ENCODE measurements around the gene PRR33.

PRR33 gene

DNA sequence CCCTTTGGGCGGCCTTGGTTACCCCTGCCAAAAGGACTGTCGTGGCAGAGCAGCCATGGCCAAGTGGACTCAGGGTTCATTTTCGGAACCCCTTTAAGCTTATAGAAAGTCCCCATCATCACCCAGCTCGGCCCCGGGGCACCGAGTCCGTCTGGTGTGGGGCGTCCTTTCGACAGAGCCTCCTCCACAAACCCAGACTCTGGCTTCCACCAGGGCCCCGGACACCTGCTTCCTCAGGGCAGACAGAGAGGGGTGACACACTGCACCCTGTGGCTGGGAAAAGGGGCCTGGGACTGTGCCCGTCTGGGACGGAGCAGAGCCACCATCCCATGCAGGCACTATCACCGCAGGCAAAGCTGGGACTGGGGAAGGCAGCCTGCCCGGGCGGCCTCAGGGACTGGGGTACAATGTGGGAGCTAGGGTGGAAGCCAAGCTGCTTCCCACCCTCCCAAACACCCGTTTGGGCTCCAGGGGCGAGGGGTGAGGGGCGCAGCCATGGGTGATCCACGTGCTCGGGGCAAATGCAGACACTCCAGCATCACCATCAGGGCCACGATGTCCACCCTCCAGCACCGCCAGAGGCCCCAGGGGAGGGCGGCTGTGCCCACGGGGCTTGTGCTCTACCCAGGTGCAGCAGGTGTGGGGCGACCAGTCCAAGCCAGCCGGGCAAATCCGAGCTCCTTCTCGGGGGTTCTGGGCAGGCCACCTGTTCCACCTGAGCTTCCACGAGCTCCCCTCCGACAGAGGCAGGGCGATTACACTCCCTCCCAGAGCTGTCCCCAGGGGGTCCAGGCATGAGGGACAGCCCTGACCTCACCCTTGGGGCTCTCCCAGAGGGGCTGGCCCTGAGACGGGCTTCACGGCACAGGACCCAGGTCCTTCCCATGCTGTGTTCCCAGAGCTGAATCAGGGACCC, 43.7 kb upstream of the PRR33 start:
- H3K4me3 ChIP-seq (ENCODE audit: low read depth in 1 of 2, low read length in 2 of 2), result no peak overlapping the region
- no peak for DNase-seq
- H3K9me3 ChIP-seq (ENCODE audit: insufficient read depth, low read length, severe bottlenecking), result no peaks in the 10 kb centered on the region
- H2AFZ ChIP-seq (ENCODE audit: low read depth, low read length), result no peak overlapping the region
- H3K4me2 ChIP-seq (ENCODE audit: insufficient read depth, low read length), result no peak overlapping the region
- no peaks in the 10 kb centered on the region for H3K36me3 ChIP-seq (ENCODE audit: insufficient read depth, low read length)
- no peak overlapping the region for H3K9ac ChIP-seq (ENCODE audit: low read depth, low read length)
- no peaks in the 10 kb centered on the region for H3K4me1 ChIP-seq (ENCODE audit: insufficient read depth, low read length)
- no peaks in the 10 kb centered on the region for H3K79me2 ChIP-seq (ENCODE audit: insufficient read depth, low read length)
- TF ChIP-seq CTCF (IDR thresholded peaks at IDR 0.05; ENCODE audit: borderline replicate concordance, extremely low read depth, low read length, poor library complexity, severe bottlenecking) (no peak), EZH2 (IDR thresholded peaks at IDR 0.05; ENCODE audit: borderline replicate concordance, low read depth, low read length, severe bottlenecking) (no peak)
- H4K20me1 ChIP-seq (ENCODE audit: insufficient read depth, low read length), result no peaks in the 10 kb centered on the region; the same call in 1 of the 2 replicates
- no peak overlapping the region for H3K27ac ChIP-seq (ENCODE audit: low read length)
- no peaks in the 10 kb centered on the region for H3K27me3 ChIP-seq (ENCODE audit: insufficient read depth, low read length, poor library complexity)
- no peak for ATAC-seq (ENCODE audit: insufficient read depth, low read depth)

DNA sequence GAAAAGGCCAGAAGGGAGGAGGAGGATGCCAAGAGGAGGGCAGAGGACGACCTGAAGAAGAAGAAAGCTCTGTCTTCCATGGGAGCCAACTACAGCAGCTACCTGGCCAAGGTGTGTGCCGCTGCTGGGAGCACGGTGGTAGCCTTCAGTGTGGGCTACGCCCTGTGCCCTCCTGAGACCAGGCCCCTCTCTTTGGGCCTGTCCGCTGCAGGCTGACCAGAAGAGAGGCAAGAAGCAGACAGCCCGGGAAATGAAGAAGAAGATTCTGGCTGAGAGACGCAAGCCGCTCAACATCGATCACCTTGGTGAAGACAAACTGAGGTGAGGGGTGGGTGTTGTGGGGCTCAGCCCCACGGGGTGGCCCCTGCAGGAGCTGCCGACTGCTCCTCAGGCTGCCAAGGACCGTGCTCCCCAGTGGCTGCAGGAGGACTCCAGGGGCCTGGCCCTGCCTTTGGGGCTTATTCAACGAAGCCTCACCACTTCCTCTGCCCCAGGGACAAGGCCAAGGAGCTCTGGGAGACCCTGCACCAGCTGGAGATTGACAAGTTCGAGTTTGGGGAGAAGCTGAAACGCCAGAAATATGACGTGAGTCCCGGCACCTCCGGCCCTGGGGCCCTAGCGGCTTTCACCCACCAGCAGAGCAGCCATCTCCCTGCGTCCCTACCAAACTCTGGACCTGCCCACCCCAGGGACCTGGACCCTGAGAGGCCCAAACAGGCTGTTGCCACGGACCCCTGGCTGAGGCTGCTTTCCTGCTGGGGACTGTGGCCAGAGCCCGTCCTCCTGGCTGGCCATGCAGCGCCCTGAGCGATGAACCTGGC, 42.9 kb upstream of the PRR33 start:
- no peaks in the 10 kb centered on the region for H3K36me3 ChIP-seq (ENCODE audit: insufficient read depth, low read length)
- H3K79me2 ChIP-seq (ENCODE audit: insufficient read depth, low read length), result no peaks in the 10 kb centered on the region
- ATAC-seq (ENCODE audit: insufficient read depth, low read depth), result no peak
- no peaks in the 10 kb centered on the region for H3K9me3 ChIP-seq (ENCODE audit: insufficient read depth, low read length, severe bottlenecking)
- no peak overlapping the region for H3K9ac ChIP-seq (ENCODE audit: low read depth, low read length)
- no peak overlapping the region for H3K4me3 ChIP-seq (ENCODE audit: low read depth in 1 of 2, low read length in 2 of 2)
- no peak for DNase-seq
- H2AFZ ChIP-seq (ENCODE audit: low read depth, low read length), result no peak overlapping the region
- H3K27ac ChIP-seq (ENCODE audit: low read length), result no peak overlapping the region
- no peaks in the 10 kb centered on the region for H3K4me1 ChIP-seq (ENCODE audit: insufficient read depth, low read length)
- TF ChIP-seq CTCF (IDR thresholded peaks at IDR 0.05; ENCODE audit: borderline replicate concordance, extremely low read depth, low read length, poor library complexity, severe bottlenecking), result no peak
- no peak for TF ChIP-seq EZH2 (IDR thresholded peaks at IDR 0.05; ENCODE audit: borderline replicate concordance, low read depth, low read length, severe bottlenecking)
- no peaks in the 10 kb centered on the region for H3K27me3 ChIP-seq (ENCODE audit: insufficient read depth, low read length, poor library complexity)
- no peak overlapping the region for H3K4me2 ChIP-seq (ENCODE audit: insufficient read depth, low read length)
- no peaks in the 10 kb centered on the region; the same call in 1 of the 2 replicates for H4K20me1 ChIP-seq (ENCODE audit: insufficient read depth, low read length)

GRCh38 chr11:1933416-1934334, 42.0 kb upstream of the PRR33 start:
- no peak overlapping the region for H3K4me3 ChIP-seq (ENCODE audit: low read depth in 1 of 2, low read length in 2 of 2)
- no peaks in the 10 kb centered on the region for H3K79me2 ChIP-seq (ENCODE audit: insufficient read depth, low read length)
- H4K20me1 ChIP-seq (ENCODE audit: insufficient read depth, low read length), result no peaks in the 10 kb centered on the region; the same call in 1 of the 2 replicates
- H2AFZ ChIP-seq (ENCODE audit: low read depth, low read length), result no peak overlapping the region
- H3K27ac ChIP-seq (ENCODE audit: low read length), result no peak overlapping the region
- DNase-seq, result no peak
- no peaks in the 10 kb centered on the region for H3K9me3 ChIP-seq (ENCODE audit: insufficient read depth, low read length, severe bottlenecking)
- no peaks in the 10 kb centered on the region for H3K4me1 ChIP-seq (ENCODE audit: insufficient read depth, low read length)
- no peak overlapping the region for H3K9ac ChIP-seq (ENCODE audit: low read depth, low read length)
- H3K27me3 ChIP-seq (ENCODE audit: insufficient read depth, low read length, poor library complexity), result no peaks in the 10 kb centered on the region
- no peaks in the 10 kb centered on the region for H3K36me3 ChIP-seq (ENCODE audit: insufficient read depth, low read length)
- no peak for ATAC-seq (ENCODE audit: insufficient read depth, low read depth)
- TF ChIP-seq CTCF (IDR thresholded peaks at IDR 0.05; ENCODE audit: borderline replicate concordance, extremely low read depth, low read length, poor library complexity, severe bottlenecking) (no peak), EZH2 (IDR thresholded peaks at IDR 0.05; ENCODE audit: borderline replicate concordance, low read depth, low read length, severe bottlenecking) (no peak)
- H3K4me2 ChIP-seq (ENCODE audit: insufficient read depth, low read length), result no peak overlapping the region

All from DND-41 (cell line).